Cardiac ventricle fibroblast (primary cell): ENCODE measurements around the gene DLEU7. TPM values are rescaled to one million over a fixed set of nuclear protein-coding genes. Genes with fewer than 3 reads are reported as not detected.

Experiments used
- total RNA-seq: library from RNA; depleted of rRNA; stranded (reverse); fragments of >200 nt; gene quantifications from 2 replicates; pipeline ENCODE4 v1.2.3, GENCODE V29; 2015

Gene DLEU7
- not detected in 2 replicates for total RNA-seq

GRCh38 chr13:50843257-50844083 lies at the start of gene DLEU7:
Gene DLEU7 (minus strand): TSS chr13:50843692. CDS start chr13:50843646, 46 bp downstream.

Other genes with a start within 250 kb of the DLEU7 start
- 21.7 and 24.1 TPM in 2 replicates for gene RNASEH2B, start 66.1 kb upstream of the DLEU7 start, total RNA-seq